Fibroblast of upper back skin (primary cell): Measurements from ENCODE around the gene ABCA2.
A peak's percentile ranks its signal among the peaks of the same experiment; 100 is the strongest.
"Not testable (repeated sequence)": the region's sequence is repeated elsewhere in the genome, so short reads cannot be mapped to it uniquely, and the experiment has no call there.

ENCODE experiments used
- DNase-seq: peaks from one replicate; pipeline ENCODE4 v3.0.0-alpha.2; 2013

The ABCA2 gene

DNA sequence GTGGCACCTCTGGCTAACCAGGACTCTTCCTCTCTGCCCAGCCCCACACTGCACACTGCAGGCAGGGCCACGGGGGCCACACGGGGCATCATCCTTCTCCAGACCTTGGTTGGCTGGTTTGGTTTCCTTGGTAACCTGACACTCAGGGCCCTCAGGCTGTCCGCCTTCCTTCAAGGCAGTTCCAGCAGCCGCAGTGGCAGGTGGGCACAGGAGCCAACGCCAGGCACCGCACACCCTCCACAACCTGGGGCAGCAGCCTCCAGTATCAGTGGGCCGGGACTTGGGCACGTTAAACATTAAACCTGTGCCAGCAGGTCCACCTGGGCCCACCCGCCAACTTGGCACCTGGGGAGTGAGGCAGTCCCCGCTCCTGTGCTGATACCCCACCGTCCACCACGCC is 16.0 kb upstream of the ABCA2 start:
- DNase-seq, result no peak

DNA sequence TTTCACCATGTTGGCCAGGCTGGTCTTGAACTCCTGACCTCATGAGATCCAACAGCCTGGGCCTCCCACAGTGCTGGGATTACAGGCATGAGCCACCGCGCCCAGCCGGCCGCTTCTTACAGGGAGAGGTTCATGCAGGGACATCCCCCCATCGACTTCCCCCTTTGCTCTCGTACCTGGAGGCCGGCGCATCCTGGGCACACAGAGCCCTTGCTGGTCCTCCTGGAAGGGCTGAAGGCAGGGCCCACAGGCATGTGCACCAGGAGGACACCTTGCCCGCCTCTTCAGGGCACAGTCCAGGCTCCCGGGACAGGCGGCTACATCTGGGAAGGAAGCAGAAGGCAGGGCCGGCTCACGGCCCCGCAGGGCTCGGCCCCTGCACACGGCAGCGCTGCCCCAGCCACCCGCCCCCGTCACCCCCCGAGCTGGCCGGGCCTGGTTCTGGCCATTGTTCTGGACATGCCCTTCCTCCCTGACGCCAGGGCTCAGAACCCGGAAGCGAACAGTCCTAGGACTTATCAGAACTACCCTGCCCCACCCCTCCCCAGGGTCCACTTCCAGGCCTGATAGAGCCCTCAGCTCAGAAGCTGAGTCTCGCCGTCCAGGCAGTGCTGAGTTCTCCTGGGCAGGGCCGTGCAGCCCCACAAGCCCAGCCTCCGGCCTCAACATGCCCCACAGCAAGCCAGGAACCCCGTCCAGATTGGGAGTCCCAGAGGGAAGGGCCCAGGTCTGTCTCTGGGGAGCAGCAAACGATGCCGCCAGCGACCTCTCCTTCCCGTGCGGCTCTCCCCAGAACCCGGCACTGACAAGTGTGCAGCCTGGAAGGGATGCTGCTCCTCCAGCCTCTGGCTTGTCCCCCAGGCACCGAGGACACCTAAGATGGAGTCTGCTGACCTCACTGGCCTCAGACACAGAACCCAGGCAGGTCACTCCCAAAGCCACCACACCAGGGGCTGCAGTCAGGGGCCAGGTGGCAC is 15.0 kb upstream of the ABCA2 start:
- no peak for DNase-seq

DNA sequence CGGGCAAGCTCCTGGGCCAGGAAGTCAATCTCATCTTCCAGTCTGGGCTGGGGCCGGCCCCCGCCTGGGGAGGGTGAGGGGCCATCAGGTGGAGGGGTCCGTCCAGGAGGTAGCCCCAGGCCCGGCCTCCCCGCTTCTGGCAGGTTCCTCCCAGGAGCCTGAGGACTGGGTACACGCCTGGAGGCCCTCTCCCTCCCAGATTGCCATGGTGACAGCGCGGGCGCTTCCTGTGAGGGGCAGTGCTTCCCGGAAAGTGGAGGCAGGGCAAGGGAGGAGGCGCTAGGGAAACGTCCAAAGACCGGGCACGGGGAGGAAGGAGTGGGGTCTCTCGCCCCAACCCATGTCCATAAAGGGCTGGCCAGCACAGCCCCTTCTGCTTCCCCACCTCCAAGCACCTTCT is 13.1 kb upstream of the ABCA2 start:
- no peak for DNase-seq

DNA sequence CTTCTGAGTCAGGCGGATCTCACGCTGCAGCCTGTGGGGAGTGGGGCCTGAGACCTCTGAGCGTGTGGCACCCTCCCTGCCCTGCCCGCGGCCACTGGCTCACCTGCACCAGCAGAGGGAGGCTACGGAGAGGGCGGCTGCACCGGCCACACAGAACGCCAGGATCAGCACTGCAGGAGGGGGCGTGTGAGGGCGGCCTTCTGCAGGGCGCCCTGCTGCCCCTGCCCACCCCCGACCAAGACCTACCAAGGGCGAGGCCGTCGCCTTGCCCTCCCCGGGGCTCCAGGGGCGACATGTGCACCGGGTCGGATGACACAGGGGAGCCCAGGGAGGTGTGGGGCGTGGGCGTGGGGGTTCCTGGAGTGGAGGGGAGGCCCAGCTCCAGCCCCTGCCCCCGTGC is 12.5 kb upstream of the ABCA2 start:
- DNase-seq, result no peak

DNA sequence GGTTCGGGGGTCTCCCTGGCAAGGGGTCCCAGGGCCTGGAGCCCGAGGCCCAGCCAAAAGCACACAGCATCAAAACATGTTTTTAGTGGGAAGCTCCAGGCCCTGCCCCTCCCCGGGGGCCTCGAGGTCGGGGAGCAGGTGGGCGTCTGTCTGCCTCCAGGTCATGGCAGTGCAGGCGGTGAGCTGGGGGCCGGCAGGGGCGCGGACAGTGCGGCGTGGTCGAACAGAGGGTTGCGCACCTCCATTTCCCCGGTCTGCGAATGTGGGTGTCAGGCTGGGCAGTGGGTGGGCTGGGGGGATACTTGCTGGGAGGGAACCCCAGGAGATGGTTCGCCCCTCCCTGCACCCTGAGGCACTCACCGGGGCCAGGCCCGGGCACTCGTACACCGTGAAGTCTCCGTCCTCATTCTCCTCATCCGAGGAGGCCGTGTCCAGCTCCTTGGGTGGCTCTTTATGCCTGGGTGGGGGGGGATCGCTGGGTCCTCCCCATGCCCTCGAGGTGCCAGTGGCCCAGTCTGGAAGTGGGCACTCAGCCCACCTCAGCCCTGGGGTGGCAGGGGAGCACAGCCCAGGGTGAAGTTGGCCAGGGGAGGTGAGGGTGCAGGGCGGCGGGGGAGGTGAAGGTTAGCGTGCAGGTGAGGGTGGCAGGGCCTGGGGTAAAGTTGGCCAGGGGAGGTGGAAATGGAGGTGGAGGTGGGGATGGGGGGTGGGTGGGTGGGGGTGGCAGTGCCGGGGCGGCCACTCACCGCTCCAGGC is 11.8 kb upstream of the ABCA2 start:
- DNase-seq, result no peak

DNA sequence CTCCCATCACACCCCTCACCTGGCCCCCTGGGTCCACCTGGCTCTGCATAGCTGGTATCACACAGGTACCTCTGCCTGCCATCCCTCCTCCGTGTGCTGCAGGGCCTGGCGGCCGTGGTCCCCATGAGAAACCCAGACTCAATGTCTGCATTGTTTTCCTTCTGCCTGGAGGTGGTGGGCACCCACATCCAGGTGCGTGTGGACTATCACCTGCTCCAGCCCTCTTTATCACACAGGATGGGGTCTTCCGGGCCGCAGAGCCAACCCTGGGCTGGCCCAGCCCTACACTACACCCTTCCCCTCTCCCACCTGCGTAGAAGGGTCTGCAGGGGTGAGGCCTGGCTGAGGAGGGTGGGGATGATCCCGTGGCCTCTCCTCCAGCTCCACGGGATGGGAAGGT is 10.9 kb upstream of the ABCA2 start:
- DNase-seq, result no peak

DNA sequence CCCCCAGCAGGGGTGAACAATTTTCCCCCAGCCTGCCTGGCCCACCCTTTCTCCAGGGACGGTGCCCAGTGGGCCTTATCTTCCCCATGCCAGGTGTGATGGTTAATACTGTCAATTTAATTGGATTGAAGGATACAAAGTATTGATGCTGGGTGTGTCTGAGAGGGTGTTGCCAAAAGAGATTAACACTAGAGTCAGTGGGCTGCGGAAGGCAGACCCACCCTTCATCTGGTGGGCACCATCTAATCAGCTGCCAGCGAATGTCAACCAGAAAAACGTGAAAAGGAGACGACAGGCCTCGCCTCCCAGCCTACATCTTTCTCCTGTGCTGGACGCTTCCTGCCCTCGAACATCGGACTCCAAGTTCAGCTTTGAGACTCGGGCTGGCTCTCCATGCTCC is 9.4 kb upstream of the ABCA2 start:
- DNase-seq, result no peak

DNA sequence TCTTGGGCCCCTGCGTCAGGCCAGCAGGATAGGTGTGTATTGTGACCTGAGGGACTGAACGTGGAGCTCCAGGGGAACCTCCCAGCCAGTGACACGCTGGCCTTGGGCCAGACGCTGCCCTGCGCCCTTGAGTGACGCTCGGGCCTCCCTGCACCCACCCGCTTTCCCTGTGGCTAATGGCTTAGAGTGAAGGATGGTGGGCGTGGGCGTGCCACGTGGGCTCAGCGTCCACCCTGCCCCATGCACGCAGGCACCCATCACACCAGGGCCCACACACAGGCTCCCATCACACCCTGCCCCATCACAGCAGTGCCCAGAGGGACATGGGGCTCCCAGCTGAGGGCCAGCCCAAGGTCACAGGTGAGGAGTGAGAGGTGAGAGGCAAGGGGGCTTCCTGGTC is 9.0 kb upstream of the ABCA2 start:
- DNase-seq, result no peak

DNA sequence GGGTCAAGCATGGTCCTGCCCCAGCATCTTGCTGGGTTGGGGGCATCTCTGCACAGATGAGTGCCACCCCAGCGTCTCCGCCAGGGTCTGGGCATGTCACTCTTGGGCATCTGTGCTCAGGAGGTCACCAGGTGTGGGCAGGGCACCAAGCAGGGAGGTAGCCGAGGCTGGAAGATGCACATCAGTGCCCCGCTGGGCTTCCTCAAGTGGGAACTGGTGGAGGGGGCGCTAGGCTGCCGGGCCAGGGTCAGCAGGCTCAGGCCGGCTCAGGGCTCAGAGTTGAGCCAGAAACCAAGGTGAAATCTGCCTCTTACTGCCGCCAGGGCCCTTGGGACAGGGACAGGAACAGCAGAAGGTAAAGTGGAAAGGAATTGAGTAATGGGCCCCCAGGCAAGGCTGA is 7.9 kb upstream of the ABCA2 start:
- DNase-seq, result no peak

DNA sequence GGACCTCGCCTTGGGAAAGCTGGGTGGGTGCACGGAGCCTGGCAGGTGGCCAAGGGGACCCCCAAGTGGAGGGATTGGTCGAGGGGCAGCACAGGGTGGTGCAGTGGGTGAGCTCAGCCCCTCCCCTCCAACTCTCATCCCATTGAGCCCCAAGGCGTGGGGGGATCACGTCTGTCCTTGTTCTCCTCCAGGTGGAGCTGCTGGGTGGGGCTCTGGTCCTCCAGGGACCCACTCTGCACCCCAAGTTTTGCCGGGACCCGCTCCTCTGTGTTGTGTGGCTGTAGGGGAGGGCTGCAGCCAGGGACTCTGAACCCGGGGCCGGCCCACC is 7.4 kb upstream of the ABCA2 start:
- DNase-seq, result no peak

DNA sequence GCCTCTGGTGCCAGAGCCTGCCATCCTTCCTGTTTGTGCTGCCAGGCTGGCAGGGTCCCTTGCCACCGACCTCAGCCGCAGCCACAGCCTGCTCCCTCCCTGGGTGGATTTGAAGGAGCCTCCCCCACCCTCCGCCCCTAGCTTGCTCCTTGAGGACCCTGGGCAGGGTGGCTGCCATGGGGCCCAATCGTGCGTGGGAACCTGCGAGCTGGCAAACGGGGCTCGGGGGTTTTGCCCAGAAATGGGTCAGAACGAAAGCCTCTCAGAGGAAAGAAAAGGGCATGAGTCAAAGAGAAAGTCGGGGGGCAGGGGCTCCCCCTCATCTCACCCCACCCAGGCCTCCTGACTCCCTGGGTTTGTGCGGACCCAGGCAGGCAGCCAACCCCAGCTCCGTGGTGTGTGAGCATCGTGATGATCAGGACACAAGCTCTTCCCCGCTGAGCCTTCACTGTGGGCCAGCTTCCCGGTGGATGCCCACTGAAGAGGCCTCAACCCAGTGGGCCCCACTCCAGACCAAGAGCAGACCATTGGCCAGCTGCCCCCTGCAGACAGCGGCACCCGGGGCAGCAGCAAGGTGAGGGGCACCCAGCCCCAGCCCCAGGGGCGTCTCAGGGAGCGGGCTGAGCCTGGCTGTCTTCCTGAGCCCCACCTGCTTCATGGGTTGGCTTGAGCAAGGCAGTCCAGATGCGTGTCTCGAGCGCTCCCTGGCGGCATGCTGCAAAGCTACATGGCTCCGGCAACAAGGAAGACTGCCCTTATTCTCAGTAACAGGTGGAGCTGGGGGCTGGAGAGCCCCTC is 6.9 kb upstream of the ABCA2 start:
- peak; percentile 70 for DNase-seq

DNA sequence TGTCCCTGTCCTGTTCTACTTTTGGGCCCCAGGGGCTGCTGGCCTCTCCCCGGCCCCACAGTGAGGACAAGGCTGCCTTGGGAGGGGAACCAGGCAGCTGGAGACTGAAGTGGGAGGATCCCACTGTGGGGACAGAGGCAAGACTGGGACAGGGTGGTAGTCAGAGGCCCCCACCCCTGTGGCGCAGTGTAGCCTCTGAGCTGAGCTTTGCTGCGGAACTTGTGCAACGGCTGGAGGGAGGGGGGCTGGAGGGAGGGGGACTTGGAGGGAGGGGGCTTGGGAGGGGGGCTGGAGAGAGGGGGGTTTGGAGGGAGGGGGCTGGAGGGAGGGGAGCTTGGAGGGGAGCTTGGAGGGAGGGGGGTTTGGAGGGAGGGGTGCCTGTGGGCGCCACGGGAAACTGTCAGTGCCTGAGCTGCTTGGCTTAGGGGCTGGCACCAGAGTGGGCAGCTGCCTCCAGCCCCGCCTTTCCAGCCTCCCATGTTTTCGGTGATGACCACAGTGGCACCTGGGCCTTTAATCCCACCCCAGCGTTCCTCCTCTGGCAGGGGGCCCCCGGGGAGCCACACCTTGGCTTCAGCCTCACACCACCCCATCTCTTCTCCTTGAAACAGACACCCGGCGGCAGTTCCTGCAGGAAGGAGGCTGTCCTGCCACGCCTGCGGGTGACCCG is 6.1 kb upstream of the ABCA2 start:
- no peak for DNase-seq

DNA sequence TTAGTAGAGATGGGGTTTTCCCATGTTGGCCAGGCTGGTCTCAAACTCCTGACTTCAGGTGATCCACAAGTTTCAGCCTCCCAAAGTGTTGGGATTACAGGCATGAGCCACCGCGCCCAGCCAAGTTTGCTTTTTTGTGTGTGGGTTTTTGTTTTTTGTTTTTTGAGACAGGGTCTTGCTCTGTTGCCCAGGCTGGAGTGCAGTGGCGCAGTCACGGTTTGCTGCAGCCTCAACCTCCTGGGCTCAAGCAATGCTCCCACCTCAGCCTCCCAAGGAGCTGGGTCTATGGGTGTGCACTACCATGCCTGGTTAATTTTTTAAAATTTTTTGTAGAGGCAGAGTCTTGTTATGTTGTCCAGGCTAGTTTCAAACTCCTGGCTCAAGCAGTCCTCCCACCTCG is 5.4 kb upstream of the ABCA2 start:
- not testable (repeated sequence) for DNase-seq

DNA sequence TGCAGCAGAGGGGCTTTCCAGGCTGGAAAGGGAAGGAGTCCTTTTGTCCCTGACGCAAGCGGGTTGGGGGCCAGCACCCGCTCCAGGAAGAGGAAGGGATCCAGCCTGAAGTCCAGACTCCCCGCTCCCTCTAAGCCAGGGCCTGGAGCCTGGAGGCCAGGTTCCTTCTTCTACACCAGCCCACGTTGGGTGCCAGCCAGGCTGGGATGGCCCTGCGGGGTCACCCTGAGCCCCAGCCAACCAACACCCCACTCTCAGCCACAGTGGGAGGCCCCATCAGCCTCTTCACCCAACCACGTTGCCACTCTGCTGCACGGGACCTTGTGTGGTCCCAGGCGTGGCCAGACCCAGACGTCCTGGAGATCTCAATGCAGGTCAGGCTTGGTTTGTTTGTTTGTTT is 4.8 kb upstream of the ABCA2 start:
- no peak for DNase-seq

DNA sequence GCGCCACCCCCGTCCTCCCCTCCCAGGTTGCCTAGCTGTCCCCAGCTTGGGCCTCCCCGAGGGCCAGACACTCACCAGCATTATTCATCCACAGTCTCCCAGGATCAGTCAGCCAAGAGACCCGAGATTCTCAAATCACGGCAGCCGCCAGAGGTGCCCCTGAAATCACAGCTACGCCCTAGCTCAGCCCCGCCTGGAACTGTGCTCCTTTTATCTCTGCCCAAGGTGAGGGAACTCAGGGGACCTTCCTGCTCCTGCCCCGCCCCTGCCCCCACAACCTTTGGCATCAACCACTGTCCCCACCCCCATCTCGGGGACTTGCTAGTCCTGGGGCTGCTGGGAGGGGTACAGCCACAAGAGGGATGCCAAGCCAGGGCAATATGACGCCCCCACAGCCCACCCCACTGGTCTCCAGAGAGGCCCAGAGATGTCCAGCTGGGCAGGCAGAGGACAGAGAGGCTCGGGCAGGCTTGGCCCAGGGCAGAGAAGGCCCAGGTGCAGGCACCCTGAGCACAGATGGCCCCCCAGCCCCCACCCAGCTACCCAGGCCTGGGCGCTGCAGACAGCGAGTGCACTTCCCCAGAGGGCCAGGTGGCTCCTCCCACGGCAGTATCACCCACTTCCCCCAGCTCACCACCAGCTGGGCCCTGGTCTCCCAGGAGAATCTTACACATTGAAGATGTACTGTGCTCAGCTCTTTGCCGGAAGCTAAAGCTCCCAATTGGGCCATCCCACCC is 4.0 kb upstream of the ABCA2 start, which contains the start of gene FUT7:
Gene FUT7, minus strand, starts transcription at position 185 of the 737 bp plus-strand sequence. Its CDS starts 97 bp downstream, at position 88.
- no peak for DNase-seq

DNA sequence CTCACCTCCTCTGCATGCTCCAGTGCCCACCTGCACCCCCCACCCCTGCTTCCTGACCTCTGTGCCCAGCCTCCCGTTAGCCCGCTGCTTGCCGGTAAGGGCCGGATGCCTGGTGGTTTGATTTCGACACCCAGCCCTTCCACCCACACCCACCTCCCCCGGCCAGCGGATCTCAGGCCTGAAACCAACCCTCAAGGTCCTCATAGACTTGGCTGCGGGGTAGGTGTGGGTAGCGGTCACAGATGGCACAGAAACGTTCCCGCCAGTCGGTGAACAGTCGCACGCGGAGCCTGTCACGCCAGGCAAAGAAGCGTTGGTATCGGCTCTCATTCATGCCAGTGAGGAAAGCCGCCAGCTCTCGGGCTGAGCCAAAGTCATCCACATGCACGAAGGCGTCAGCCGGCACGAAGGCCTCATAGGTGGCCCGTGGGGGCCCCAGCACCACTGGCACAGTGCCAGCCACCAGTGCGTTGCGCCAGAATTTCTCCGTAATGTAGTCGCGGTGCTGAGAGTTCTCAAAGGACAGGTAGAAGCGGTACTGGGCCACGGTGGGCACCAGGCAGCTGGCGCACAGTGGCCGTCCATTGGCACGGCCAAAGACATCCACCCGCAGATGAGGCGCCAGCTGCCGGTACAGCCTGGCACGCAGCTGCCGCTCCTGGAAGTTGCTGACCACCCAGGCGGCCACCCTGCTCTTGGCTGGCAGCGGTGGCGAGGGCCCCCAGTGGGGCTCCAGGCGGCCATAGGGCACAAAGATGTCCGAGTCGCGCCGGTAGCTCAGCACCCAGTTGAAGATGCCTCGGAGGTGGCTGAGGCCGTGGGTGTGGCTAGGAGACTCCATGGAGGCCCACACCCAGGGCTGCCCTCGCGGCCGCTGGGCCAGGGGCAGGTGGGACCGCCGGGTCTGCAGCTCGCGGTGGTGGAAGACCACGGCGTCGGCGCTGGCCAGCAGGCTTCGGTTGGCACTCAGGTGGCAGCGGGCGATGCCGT is 2.8 kb upstream of the ABCA2 start:
- no peak for DNase-seq

DNA sequence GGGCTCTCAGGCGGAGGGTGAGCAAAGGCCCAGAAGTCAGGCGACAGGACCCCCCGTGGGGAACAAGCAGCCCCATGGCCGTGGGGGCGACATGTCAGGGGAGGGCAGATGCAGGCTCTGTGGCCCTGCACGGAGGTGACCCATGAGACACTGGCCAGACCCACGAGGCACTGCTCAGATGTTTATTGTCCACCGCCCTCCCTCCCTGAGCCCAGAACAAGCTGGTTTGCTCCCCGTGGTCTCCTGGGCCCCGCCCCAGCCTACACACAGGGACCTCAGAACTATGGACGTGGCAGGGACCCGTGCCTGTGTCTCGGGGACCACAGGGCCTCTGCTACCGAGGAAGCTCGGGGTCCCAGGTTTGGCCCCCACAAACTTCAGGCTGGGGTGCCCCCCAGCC is 2.0 kb upstream of the ABCA2 start:
- DNase-seq, result no peak

DNA sequence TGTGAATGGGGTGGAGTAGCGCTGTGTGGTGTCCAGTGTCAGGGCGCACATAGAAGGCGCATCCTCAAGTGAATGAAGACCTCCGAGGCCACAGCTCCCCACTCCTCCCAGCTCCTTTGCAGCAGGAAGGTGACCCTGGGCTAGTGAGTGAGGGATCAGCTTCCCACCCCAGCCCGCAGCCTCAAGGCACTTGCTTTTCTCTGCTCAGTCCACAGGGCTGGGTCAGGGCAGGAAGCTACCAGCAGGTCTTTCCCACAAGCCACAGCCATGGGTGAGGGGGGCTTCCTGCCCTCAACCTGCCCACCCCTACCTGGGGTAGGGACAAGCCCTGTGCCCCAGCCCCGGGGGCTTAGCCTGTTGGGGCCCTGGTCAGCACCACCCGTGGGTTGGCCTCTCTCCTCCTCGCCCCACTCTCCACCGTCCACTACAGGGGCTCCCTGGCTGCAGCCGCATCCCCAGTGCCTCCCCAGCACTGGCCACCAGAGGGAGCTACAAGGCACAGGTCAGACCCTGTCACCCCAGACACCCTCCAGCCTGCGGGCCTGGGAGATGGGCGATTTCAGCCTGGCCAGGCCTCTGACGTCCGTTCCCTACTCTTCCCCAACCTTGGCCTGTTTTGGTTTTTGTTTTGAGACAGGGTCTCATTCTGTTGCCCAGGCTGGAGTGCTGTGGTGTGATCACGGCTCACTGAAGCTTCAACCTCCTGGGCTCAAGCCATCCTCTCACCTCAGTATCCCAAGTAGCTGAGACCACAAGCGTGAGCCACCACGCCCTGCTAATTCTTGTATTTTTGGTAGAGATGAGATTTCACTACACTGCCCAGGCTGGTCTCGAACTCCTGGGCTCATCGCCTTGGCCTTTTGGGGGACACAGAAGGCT is 1.3 kb upstream of the ABCA2 start:
- peak; percentile 35 for DNase-seq

DNA sequence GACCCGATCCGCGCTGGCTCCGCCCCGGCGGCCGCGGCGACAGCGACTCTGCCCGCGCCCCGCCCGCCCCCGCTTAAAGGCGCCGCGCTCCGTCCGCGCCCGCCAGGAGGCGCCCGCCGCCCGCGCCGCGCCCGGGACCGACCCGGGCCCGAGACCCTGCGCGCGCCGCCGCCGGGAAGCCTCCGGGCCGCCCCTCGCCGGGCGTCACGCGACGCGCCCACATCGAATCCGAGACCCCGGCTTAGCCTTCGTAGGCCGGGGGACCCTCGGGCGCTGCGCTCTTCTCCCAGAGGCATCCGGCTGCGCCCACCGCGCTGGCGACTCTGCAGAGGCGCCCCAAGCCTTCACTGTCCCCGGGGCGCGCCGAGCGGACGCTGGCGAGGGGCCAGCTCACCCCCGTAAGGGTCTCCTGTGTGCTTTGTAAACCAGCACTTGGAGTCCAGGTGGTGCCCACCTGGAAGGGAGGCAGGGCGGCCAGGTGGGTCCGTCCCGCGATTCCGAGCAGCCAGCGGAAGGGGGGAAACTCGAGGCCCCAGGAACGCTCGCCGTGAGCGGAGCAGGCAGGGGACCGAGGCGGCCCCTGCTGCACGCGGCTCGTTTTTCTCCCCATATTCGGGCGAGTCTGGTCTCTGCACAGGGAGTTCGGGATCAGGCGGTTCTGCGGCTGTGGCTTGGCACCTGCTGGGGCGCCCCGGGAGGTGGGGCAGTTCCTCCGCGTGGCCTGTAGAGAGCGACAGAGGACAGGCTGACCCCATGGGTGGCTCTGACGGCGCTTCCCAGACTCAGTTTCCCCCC is 423 bp upstream of the ABCA2 start:
- peak; percentile 18 for DNase-seq
